ENCODE results near the gene PMPCA. TPM values are rescaled to one million over a fixed set of nuclear protein-coding genes. Genes with fewer than 3 reads are reported as not detected.

Gene PMPCA
- polyA plus RNA-seq, 1 experiment, result 61.6 TPM

DNA sequence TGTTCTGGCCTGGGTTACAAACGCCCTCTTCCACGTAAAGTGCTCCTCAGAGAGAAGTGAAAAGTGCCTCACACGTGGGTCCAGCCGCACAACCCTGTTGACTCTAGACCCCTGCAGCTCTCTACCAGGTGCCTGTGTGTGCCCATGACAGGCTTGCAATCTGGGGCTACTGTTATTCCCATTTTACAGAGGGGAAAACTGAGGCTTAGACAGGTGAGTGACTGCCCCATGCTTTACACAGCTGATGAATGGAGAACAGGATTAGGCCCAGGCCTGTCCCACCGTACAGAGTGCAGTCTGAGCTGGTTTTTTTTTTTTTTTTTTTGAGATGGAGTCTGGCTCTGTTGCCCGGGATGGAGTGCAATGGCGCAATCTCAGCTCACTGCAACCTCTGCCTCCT, 35.3 kb downstream of the PMPCA start:
- Histone ChIP-seq H3K4me3 (ENCODE audit: low read depth, low read length) (no peak overlapping the region), H3K27me3 (ENCODE audit: control insufficient read depth, insufficient read depth, low read length) (no peaks in the 10 kb centered on the region), H3K36me3 (ENCODE audit: control insufficient read depth, insufficient read depth, low read length) (peaks cover 66% of the 10 kb centered on the region)
- TF ChIP-seq, protein P1, sequence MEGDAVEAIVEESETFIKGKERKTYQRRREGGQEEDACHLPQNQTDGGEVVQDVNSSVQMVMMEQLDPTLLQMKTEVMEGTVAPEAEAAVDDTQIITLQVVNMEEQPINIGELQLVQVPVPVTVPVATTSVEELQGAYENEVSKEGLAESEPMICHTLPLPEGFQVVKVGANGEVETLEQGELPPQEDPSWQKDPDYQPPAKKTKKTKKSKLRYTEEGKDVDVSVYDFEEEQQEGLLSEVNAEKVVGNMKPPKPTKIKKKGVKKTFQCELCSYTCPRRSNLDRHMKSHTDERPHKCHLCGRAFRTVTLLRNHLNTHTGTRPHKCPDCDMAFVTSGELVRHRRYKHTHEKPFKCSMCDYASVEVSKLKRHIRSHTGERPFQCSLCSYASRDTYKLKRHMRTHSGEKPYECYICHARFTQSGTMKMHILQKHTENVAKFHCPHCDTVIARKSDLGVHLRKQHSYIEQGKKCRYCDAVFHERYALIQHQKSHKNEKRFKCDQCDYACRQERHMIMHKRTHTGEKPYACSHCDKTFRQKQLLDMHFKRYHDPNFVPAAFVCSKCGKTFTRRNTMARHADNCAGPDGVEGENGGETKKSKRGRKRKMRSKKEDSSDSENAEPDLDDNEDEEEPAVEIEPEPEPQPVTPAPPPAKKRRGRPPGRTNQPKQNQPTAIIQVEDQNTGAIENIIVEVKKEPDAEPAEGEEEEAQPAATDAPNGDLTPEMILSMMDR (IDR thresholded peaks at IDR 0.05; ENCODE audit: insufficient read depth, low read depth, low read length), result no peak
- ChIA-PET CTCF (interaction anchor here (1.1 kb wide), 1 partner anchor 12 kb away, joined by 3 read pairs; no protein-coding TSS in a partner anchor), POLR2A (interaction anchor here (0.7 kb wide), 1 partner anchor 12 kb away, joined by 3 read pairs; no protein-coding TSS in a partner anchor)
- no peak for DNase-seq (ENCODE audit: low read depth)

DNA sequence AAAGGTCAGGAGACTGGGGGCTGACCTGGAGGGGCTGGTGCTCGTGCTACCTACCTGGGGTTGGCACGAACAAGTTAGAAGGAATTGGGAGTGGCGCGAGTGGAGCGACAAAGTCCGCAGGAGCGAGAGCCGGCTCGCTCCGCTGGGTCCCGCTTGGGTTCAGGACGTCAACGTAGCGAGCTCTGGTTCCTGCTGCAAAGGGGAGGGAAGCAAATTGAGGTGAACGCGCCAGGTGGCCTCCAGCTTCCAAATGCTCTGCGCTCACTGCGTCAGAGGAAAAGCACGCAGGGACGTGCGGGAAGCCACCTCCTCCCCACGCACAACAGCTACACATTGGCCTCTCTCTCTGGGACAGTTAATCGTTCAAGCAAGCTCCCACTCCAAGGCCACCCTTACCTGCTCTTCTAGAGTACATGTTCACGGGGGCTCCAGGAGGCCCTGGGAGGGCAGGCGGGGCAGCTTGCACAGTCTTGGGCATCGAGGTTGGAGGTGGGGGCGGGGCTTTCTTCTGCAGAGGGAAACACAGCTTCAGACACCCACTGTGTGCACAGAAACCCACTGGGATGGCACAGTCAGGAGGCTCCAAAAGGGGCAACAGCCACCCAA, 36.8 kb downstream of the PMPCA start:
- CTCF ChIA-PET, result interaction anchor here (1.2 kb wide), 1 partner anchor 39 kb away, joined by 3 read pairs; no protein-coding TSS in a partner anchor

DNA sequence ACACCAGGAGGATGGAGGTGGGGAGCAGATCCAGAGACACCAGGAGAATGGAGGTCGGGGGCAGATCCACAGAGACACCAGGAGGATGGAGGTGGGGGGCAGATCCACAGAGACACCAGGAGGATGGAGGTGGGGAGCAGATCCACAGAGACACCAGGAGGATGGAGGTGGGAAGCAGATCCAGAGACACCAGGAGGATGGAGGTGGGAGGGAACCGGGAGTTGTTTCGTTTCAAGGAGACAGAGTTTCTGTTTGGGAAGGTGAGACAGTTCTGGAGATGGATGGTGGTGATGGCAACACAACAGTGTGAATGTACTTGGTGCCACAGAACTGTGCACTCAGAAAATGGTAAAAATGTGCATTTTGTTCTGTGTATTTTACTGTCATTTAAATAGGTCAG, 38.2 kb downstream of the PMPCA start:
- DNase-seq (ENCODE audit: low read depth), result no peak
- ChIA-PET POLR2A (no interaction called here), CTCF (interaction anchor here (1.6 kb wide), 1 partner anchor 8 kb away, joined by 3 read pairs; no protein-coding TSS in a partner anchor)
- H3K36me3 ChIP-seq (ENCODE audit: control insufficient read depth, insufficient read depth, low read length), result peaks cover 50% of the 10 kb centered on the region
- H3K4me3 ChIP-seq (ENCODE audit: low read depth, low read length), result no peak overlapping the region
- H3K27me3 ChIP-seq (ENCODE audit: control insufficient read depth, insufficient read depth, low read length), result no peaks in the 10 kb centered on the region
- TF ChIP-seq, protein P1 (IDR thresholded peaks at IDR 0.05; ENCODE audit: insufficient read depth, low read depth, low read length), result no peak

More for the DNA sequence above, 36.8 kb downstream of the PMPCA start:
- no peak for DNase-seq (ENCODE audit: low read depth)
- no peak overlapping the region for H3K4me3 ChIP-seq (ENCODE audit: low read depth, low read length)
- peaks cover 58% of the 10 kb centered on the region for H3K36me3 ChIP-seq (ENCODE audit: control insufficient read depth, insufficient read depth, low read length)
- POLR2A ChIA-PET, result no interaction called here
- TF ChIP-seq, protein P1 (IDR thresholded peaks at IDR 0.05; ENCODE audit: insufficient read depth, low read depth, low read length), result no peak
- H3K27me3 ChIP-seq (ENCODE audit: control insufficient read depth, insufficient read depth, low read length), result no peaks in the 10 kb centered on the region

DNA sequence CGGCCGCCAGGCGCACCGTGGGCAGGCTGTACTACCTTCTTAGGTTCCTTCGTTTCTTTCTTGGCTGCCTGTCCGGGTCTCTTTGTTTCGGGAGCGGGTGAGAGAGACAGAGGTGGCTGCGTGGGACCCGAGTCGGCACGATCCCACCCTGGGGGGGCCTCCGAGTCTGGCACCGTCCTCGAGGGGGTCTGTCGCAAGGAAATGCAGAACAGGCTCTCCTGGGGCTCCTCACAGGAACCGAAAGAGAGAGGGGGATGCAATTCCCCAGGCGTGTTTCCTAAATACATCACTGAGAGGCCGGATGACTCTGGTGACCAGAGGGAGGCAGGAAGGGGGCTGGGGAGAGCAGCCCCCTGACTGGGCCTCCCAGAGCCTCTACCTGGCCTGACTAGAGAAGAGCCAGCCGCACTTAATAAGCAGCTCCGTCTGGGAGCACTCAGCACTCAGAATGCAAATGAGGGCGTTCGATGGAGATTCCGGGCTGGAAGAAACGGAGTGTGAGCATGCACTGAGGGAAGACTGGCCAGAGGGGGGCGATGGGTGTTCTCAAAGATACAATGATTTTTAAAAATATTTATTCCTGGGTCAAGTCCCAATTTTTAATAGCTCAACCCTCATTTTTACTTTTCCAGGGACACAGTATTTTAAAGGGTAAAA, 40.9 kb downstream of the PMPCA start:
- H3K36me3 ChIP-seq (ENCODE audit: control insufficient read depth, insufficient read depth, low read length), result peaks cover 55% of the 10 kb centered on the region
- POLR2A ChIA-PET, result no interaction called here
- no peaks in the 10 kb centered on the region for H3K27me3 ChIP-seq (ENCODE audit: control insufficient read depth, insufficient read depth, low read length)
- no peak overlapping the region for H3K4me3 ChIP-seq (ENCODE audit: low read depth, low read length)
- CTCF ChIA-PET, result no interaction called here
- TF ChIP-seq, protein P1 (IDR thresholded peaks at IDR 0.05; ENCODE audit: insufficient read depth, low read depth, low read length), result 0 out of 2 replicates have a peak, but pooled peaks have one; percentile 4
- DNase-seq (ENCODE audit: low read depth), result no peak

- H3K27me3 ChIP-seq (ENCODE audit: control insufficient read depth, insufficient read depth, low read length), result no peaks in the 10 kb centered on the region
- no peak overlapping the region for H3K4me3 ChIP-seq (ENCODE audit: low read depth, low read length)
- no peak for DNase-seq (ENCODE audit: low read depth)
- ChIA-PET POLR2A (no interaction called here), CTCF (interaction anchor here (1.1 kb wide), 1 partner anchor 12 kb away, joined by 4 read pairs; no protein-coding TSS in a partner anchor)
- TF ChIP-seq, protein P1 (IDR thresholded peaks at IDR 0.05; ENCODE audit: insufficient read depth, low read depth, low read length), result no peak
- peaks cover 55% of the 10 kb centered on the region for H3K36me3 ChIP-seq (ENCODE audit: control insufficient read depth, insufficient read depth, low read length)
Measured at GRCh38 chr9:136453326-136453725, 42.9 kb downstream of the PMPCA start.

All from BJ (cell line).